Osteoblast (primary cell): ENCODE data around the gene TMC4. TPM values are rescaled to one million over a fixed set of nuclear protein-coding genes. Genes with fewer than 3 reads are reported as not detected.

Experiments
- DNase-seq: peaks from one replicate; pipeline ENCODE4 v3.0.0; 2011; ENCODE audit warnings: low spot score, mixed read lengths; ENCODE audit not compliant: insufficient read length; ENCODE audit errors: missing footprints
- H2AFZ ChIP-seq: 2 replicates; pipeline ENCODE4 v1.6.0; 2011; ENCODE audit warnings: mild to moderate bottlenecking, low read length
- H3K27ac ChIP-seq: 2 replicates; pipeline ENCODE4 v1.5.1; 2011; ENCODE audit warnings: mild to moderate bottlenecking, low read depth, low read length, moderate library complexity
- H3K27me3 ChIP-seq: 2 replicates; pipeline ENCODE4 v1.6.0; 2012; ENCODE audit warnings: mild to moderate bottlenecking, control low read depth, inconsistent platforms, low read length, moderate library complexity; ENCODE audit not compliant: insufficient read depth
- H3K36me3 ChIP-seq: 2 replicates; pipeline ENCODE4 v1.5.1; 2011; ENCODE audit warnings: mild to moderate bottlenecking, low read length, control low read depth, moderate library complexity; ENCODE audit not compliant: insufficient read depth
- H3K4me1 ChIP-seq: 2 replicates; pipeline ENCODE4 v1.5.1; 2011; ENCODE audit warnings: mild to moderate bottlenecking, low read length, control low read depth, moderate library complexity; ENCODE audit not compliant: insufficient read depth
- H3K4me2 ChIP-seq: 2 replicates; pipeline ENCODE4 v1.6.0; 2011; ENCODE audit warnings: mild to moderate bottlenecking, low read length; ENCODE audit not compliant: insufficient read depth
- H3K4me3 ChIP-seq: fragments of 200-600 bp; sonication (generic); 3 replicates; pipeline ENCODE4 v1.5.1; 2012; ENCODE audit warnings: mild to moderate bottlenecking, low read length, inconsistent platforms; ENCODE audit not compliant: insufficient read depth
- H3K79me2 ChIP-seq: 2 replicates; pipeline ENCODE4 v1.6.0; 2012; ENCODE audit warnings: mild to moderate bottlenecking, low read length, control low read depth, inconsistent platforms; ENCODE audit not compliant: insufficient read depth
- H3K9me3 ChIP-seq: 2 replicates; pipeline ENCODE4 v1.5.1; 2011; ENCODE audit warnings: low read depth, low read length, control low read depth
- H4K20me1 ChIP-seq: 2 replicates; pipeline ENCODE4 v1.6.0; 2012; ENCODE audit warnings: mild to moderate bottlenecking, low read length, control low read depth; ENCODE audit not compliant: insufficient read depth
- total RNA-seq: library from RNA; depleted of rRNA; stranded (reverse); fragments of >200 nt; gene quantifications from 2 replicates; pipeline ENCODE4 v1.2.3, GENCODE V29; 2012
- TF ChIP-seq, protein P1 (sequence below): IDR thresholded peaks from 2 replicates; pipeline ENCODE4 v1.5.1; 2011; ENCODE audit warnings: mild to moderate bottlenecking, low read depth, low read length, moderate library complexity; ENCODE audit errors: extremely low read depth

The TMC4 gene
- total RNA-seq, 1 donor = 0.72 TPM

GRCh38 chr19:54147676-54148075, 25.3 kb downstream of the TMC4 start:
- Histone ChIP-seq H3K9me3 (no peaks in the 10 kb centered on the region), H3K36me3 (peaks cover 94% of the 10 kb centered on the region), H4K20me1 (peaks cover 31% of the 10 kb centered on the region), H3K27me3 (no peaks in the 10 kb centered on the region), H2AFZ (no peak overlapping the region), H3K79me2 (peaks cover 8% of the 10 kb centered on the region), H3K4me3 (no peak overlapping the region), H3K4me2 (no peak overlapping the region), H3K27ac (no peak overlapping the region), H3K4me1 (no peaks in the 10 kb centered on the region)
- DNase-seq = no peak
- TF ChIP-seq, protein P1, sequence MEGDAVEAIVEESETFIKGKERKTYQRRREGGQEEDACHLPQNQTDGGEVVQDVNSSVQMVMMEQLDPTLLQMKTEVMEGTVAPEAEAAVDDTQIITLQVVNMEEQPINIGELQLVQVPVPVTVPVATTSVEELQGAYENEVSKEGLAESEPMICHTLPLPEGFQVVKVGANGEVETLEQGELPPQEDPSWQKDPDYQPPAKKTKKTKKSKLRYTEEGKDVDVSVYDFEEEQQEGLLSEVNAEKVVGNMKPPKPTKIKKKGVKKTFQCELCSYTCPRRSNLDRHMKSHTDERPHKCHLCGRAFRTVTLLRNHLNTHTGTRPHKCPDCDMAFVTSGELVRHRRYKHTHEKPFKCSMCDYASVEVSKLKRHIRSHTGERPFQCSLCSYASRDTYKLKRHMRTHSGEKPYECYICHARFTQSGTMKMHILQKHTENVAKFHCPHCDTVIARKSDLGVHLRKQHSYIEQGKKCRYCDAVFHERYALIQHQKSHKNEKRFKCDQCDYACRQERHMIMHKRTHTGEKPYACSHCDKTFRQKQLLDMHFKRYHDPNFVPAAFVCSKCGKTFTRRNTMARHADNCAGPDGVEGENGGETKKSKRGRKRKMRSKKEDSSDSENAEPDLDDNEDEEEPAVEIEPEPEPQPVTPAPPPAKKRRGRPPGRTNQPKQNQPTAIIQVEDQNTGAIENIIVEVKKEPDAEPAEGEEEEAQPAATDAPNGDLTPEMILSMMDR = no peak

DNA sequence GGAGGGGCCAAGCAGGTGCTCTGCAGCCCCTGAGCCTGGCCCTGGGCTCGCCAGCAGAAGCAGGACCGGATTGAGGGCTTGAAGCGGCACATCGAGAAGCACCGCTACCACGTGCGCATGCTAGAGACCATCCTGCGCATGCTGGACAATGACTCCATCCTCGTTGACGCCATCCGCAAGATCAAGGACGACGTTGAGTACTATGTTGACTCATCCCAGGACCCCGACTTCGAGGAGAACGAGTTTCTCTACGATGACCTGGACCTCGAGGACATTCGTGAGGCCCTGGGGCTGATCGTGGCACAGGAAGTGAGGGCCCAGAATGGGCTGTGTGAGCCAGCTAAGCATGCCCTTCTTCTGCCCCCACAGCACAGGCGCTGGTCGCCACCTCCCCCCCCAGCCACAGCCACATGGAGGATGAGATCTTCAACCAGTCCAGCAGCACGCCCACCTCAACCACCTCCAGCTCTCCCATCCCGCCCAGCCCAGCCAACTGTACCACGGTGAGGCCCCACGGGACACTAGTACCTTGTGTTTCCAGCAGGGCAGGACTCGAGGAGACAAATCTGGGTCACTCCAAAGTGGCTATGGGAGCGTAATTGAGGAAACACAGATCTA, 27.3 kb downstream of the TMC4 start:
- H4K20me1 ChIP-seq = peaks cover 48% of the 10 kb centered on the region

DNA sequence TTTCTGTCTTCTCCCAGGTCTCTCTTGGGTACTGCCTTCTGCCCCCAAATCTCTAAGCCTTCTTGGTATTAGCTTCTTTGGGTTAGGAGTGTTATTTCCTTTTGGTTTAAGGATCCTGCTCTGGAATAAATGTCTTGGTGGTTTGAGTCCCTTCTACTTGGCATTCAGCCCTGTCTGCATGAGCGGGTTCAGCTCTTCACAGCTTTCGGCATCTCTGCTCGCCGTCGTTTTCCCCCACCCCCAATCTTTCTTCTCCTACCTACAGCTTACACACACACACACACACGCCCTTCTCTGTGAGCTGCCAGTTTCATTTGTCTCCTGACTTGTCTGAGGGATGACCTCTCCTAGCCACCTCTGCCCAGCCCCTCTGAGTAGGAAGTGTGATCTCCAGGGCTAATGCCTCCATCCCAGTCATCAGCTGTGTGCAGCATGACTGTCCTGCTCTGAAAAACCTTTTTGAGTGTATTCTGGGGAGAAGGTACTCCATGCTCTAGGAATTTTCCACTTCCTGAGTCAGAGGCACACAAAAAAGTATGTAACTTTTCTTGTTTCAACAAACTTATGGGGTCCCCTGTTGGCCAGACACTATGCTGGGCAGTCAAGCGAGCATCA, 30.7 kb downstream of the TMC4 start:
- H3K27me3 ChIP-seq = no peaks in the 10 kb centered on the region
- no peaks in the 10 kb centered on the region for H3K9me3 ChIP-seq
- H2AFZ ChIP-seq = no peak overlapping the region
- no peak overlapping the region for H3K4me3 ChIP-seq
- no peak overlapping the region for H3K4me2 ChIP-seq
- peaks cover 59% of the 10 kb centered on the region for H3K79me2 ChIP-seq
- peaks cover 66% of the 10 kb centered on the region for H4K20me1 ChIP-seq
- TF ChIP-seq, protein P1 = no peak
- H3K36me3 ChIP-seq = peaks cover 77% of the 10 kb centered on the region
- H3K27ac ChIP-seq = no peak overlapping the region
- DNase-seq = peak; percentile 93
- peaks cover 8% of the 10 kb centered on the region for H3K4me1 ChIP-seq

More for the DNA sequence above, 27.3 kb downstream of the TMC4 start:
- Histone ChIP-seq H3K27ac (no peak overlapping the region), H3K9me3 (no peaks in the 10 kb centered on the region), H2AFZ (no peak overlapping the region), H3K4me1 (no peaks in the 10 kb centered on the region), H3K79me2 (peaks cover 28% of the 10 kb centered on the region), H3K4me2 (no peak overlapping the region), H3K36me3 (peaks cover 93% of the 10 kb centered on the region), H3K4me3 (no peak overlapping the region), H3K27me3 (no peaks in the 10 kb centered on the region)
- TF ChIP-seq, protein P1 = no peak
- DNase-seq = no peak

DNA sequence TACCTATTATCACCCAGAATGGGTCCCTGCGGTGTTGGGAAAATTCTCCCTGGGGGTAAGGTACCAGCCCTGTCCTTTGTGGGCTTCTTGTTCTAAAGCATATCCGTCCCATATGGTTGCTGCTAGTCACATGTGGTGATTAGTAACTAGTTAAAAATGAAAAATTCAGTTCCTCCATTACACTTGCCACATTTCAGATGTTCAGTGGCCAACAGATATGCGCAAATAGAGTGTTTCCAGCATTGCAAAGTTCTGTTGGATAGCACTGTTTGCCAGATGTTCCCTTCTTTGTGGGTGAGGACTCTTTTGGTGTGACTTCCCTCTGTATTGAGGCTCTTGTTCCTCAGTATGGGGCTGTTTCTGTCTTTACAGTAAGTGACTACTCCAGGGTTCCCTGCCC, 31.6 kb downstream of the TMC4 start:
- H3K36me3 ChIP-seq = peaks cover 68% of the 10 kb centered on the region
- DNase-seq = no peak
- H4K20me1 ChIP-seq = peaks cover 60% of the 10 kb centered on the region
- H3K4me1 ChIP-seq = peaks cover 12% of the 10 kb centered on the region
- H3K4me2 ChIP-seq = no peak overlapping the region
- no peaks in the 10 kb centered on the region for H3K27me3 ChIP-seq
- no peak overlapping the region for H2AFZ ChIP-seq
- TF ChIP-seq, protein P1 = no peak
- H3K27ac ChIP-seq = no peak overlapping the region
- H3K9me3 ChIP-seq = no peaks in the 10 kb centered on the region
- H3K79me2 ChIP-seq = peaks cover 59% of the 10 kb centered on the region
- no peak overlapping the region for H3K4me3 ChIP-seq
